SK-N-SH (cell line): ENCODE measurements around the gene GAS7. TPM values are rescaled to one million over a fixed set of nuclear protein-coding genes. Genes with fewer than 3 reads are reported as not detected.

Experiments
- CTCF ChIA-PET: fragments of 300-600, 350-600 bp; formaldehyde crosslinking; extraction: SDS; loops from one replicate; lab custom pipeline; 2021; lab: Yijun Ruan, JAX
- POLR2A ChIA-PET: fragments of 350-600 bp; sonication (Branson Sonifier 250); formaldehyde crosslinking; extraction: SDS; loops from one replicate; lab custom pipeline; 2020; ENCODE audit warnings: antibody characterized with exemption, inconsistent platforms; lab: Yijun Ruan, JAX
- DNase-seq: peaks from one replicate; pipeline ENCODE4 v3.0.0; 2012
- H2AFZ ChIP-seq: fragments of 200-600 bp; sonication (generic); 2 replicates; pipeline ENCODE4 v1.8.1; 2016; ENCODE audit warnings: antibody characterized with exemption, mild to moderate bottlenecking, low read depth
- H3F3A ChIP-seq: fragments of 200-600 bp; sonication (generic); replicated peaks from 2 replicates; pipeline ENCODE3; 2016; ENCODE audit warnings: antibody characterized with exemption, mild to moderate bottlenecking; ENCODE audit not compliant: insufficient read depth
- H3K27ac ChIP-seq, 2 experiments: fragments of 200-500 bp in 1 of 2; fragments of 200-600 bp in 1 of 2; sonication (Bioruptor generic) in 1 of 2; sonication (generic), shearing (Covaris generic) in 1 of 2; 2 replicates each; pipeline versions ENCODE4 v1.5.1 to v1.6.1; 2014 to 2016; ENCODE audit warnings: low read depth in 2 of 2, inconsistent platforms in 1 of 2, low read length in 1 of 2, mild to moderate bottlenecking in 1 of 2, mixed read lengths in 1 of 2
- H3K27me3 ChIP-seq: fragments of 200-600 bp; sonication (generic), shearing (Covaris generic); 2 replicates; pipeline ENCODE4 v1.6.1; 2016; ENCODE audit warnings: mixed run types; ENCODE audit not compliant: insufficient read depth
- H3K36me3 ChIP-seq, 2 experiments: fragments of 200-500 bp in 1 of 2; fragments of 200-600 bp in 1 of 2; sonication (Bioruptor generic) in 1 of 2; sonication (generic) in 1 of 2; replicated peaks in 1 of 2; 2 replicates each; pipeline versions ENCODE3 to v1.5.1; 2014 to 2016; ENCODE audit warnings: low read length in 1 of 2, mild to moderate bottlenecking in 1 of 2; ENCODE audit not compliant: insufficient read depth in 2 of 2, control insufficient read depth in 1 of 2
- H3K4me1 ChIP-seq, 2 experiments: fragments of 200-500 bp in 1 of 2; fragments of 200-600 bp in 1 of 2; sonication (Bioruptor generic) in 1 of 2; sonication (generic), shearing (Covaris generic) in 1 of 2; 2 replicates each; pipeline versions ENCODE4 v1.5.1 to v1.6.1; 2014 to 2016; ENCODE audit warnings: low read depth in 1 of 2, low read length in 1 of 2, mixed run types in 1 of 2; ENCODE audit not compliant: insufficient read depth in 2 of 2, control insufficient read depth in 1 of 2
- H3K4me2 ChIP-seq: fragments of 200-600 bp; sonication (generic), shearing (Covaris generic); 2 replicates; pipeline ENCODE4 v1.6.1; 2017; ENCODE audit warnings: mixed run types
- H3K4me3 ChIP-seq, 2 experiments: fragments of 200-500 bp in 1 of 2; fragments of 200-600 bp in 1 of 2; sonication (Bioruptor generic) in 1 of 2; sonication (generic), shearing (Covaris generic) in 1 of 2; 2 replicates each; pipeline versions ENCODE4 v1.5.1 to v1.8.1; 2014 to 2016; ENCODE audit warnings: low read depth in 2 of 2, inconsistent platforms in 1 of 2, low read length in 1 of 2, mild to moderate bottlenecking in 1 of 2, mixed read lengths in 1 of 2, moderate library complexity in 1 of 2
- H3K79me2 ChIP-seq: fragments of 200-600 bp; sonication (generic); 2 replicates; pipeline ENCODE4 v1.8.1; 2017; ENCODE audit warnings: mild to moderate bottlenecking; ENCODE audit not compliant: insufficient read depth
- H3K9ac ChIP-seq: fragments of 200-600 bp; sonication (generic); 2 replicates; pipeline ENCODE4 v1.6.1; 2017; ENCODE audit warnings: mixed run types
- H3K9me2 ChIP-seq: fragments of 200-600 bp; sonication (generic); 2 replicates; pipeline ENCODE4 v1.6.1; 2017; ENCODE audit warnings: mixed run types
- H3K9me3 ChIP-seq: fragments of 200-600 bp; sonication (generic); 2 replicates; pipeline ENCODE4 v1.6.1; 2017; ENCODE audit warnings: mixed run types, mild to moderate bottlenecking, moderate library complexity
- H4K20me1 ChIP-seq: fragments of 200-600 bp; sonication (generic); 2 replicates; pipeline ENCODE4 v1.6.1; 2017; ENCODE audit warnings: mild to moderate bottlenecking, mixed run types; ENCODE audit not compliant: insufficient read depth
- ELF1 ChIP-seq: IDR thresholded peaks from 2 replicates; pipeline ENCODE4 v1.4.0; 2012
- EP300 ChIP-seq, 2 experiments: IDR thresholded peaks; 2 replicates each; pipeline versions ENCODE4 v1.4.0 to v1.6.1; 2012; ENCODE audit warnings: borderline replicate concordance in 1 of 2, low read depth in 1 of 2, low read length in 1 of 2
- EZH2phosphoT487 ChIP-seq: fragments of 200-600 bp; sonication (generic); IDR thresholded peaks from 2 replicates; pipeline ENCODE4 v1.6.1; 2017; ENCODE audit warnings: low read depth, mixed run types, mild to moderate bottlenecking, antibody characterized with exemption, moderate library complexity, borderline replicate concordance
- FOXJ3 ChIP-seq: sonication (generic); formaldehyde crosslinking; IDR thresholded peaks from 2 replicates; pipeline ENCODE4 v1.5.1; 2020; ENCODE audit warnings: mild to moderate bottlenecking, missing genetic modification reagents
- IRF3 ChIP-seq: fragments of 150-350 bp; IDR thresholded peaks from 2 replicates; pipeline ENCODE4 v1.6.1; 2016; ENCODE audit warnings: mild to moderate bottlenecking, low read depth, low read length
- JUND ChIP-seq: IDR thresholded peaks from 2 replicates; pipeline ENCODE4 v1.4.0; 2012
- MAX ChIP-seq: IDR thresholded peaks from 2 replicates; pipeline ENCODE4 v1.4.0; 2012; ENCODE audit warnings: low read depth
- MXI1 ChIP-seq: IDR thresholded peaks from 2 replicates; pipeline ENCODE4 v1.6.1; 2012; ENCODE audit warnings: mild to moderate bottlenecking, low read depth, low read length, improper control_type of control experiment
- NRF1 ChIP-seq: IDR thresholded peaks from 2 replicates; pipeline ENCODE4 v1.6.1; 2012; ENCODE audit warnings: low read depth, mild to moderate bottlenecking, low read length
- PBX3 ChIP-seq: IDR thresholded peaks from 2 replicates; pipeline ENCODE4; 2012
- POLR2AphosphoS5 ChIP-seq: IDR thresholded peaks from 2 replicates; pipeline ENCODE4 v1.6.1; 2012; ENCODE audit warnings: low read depth, low read length
- RCOR1 ChIP-seq: fragments of 150-350 bp; IDR thresholded peaks from 2 replicates; pipeline ENCODE4 v1.6.1; 2017; ENCODE audit warnings: antibody characterized with exemption, low read length
- REST ChIP-seq: IDR thresholded peaks from 2 replicates; pipeline ENCODE4 v1.6.1; 2012; ENCODE audit warnings: mild to moderate bottlenecking, low read depth, low read length, moderate library complexity
- RFX5 ChIP-seq: IDR thresholded peaks from 2 replicates; pipeline ENCODE4 v1.6.1; 2012; ENCODE audit warnings: mild to moderate bottlenecking, improper control_type of control experiment, low read length
- RXRA ChIP-seq: IDR thresholded peaks from 2 replicates; pipeline ENCODE4 v1.4.0; 2012; ENCODE audit warnings: low read depth, mild to moderate bottlenecking, borderline replicate concordance
- SIN3A ChIP-seq: IDR thresholded peaks from 2 replicates; pipeline ENCODE4 v1.6.1; 2012; ENCODE audit warnings: low read depth, mild to moderate bottlenecking, low read length, moderate library complexity, borderline replicate concordance
- SMC3 ChIP-seq: IDR thresholded peaks from 2 replicates; pipeline ENCODE4 v1.6.1; 2012; ENCODE audit warnings: low read depth, low read length, improper control_type of control experiment
- TAF1 ChIP-seq: IDR thresholded peaks from 2 replicates; pipeline ENCODE4 v1.6.1; 2012; ENCODE audit warnings: low read depth, mild to moderate bottlenecking, low read length, moderate library complexity, borderline replicate concordance
- TCF12 ChIP-seq: IDR thresholded peaks from 2 replicates; pipeline ENCODE4 v1.4.0; 2012
- TEAD4 ChIP-seq: IDR thresholded peaks from 2 replicates; pipeline ENCODE4 v1.4.0; 2012; ENCODE audit warnings: mild to moderate bottlenecking, borderline replicate concordance; ENCODE audit not compliant: insufficient read depth
- YY1 ChIP-seq: IDR thresholded peaks from 2 replicates; pipeline ENCODE4 v1.4.0; 2012; ENCODE audit warnings: low read depth, mild to moderate bottlenecking
- WGBS: methylation state at CpG from one replicate; pipeline ENCODE4 v1.1.6; 2017; ENCODE audit warnings: low lambda C conversion rate; 5-methylcytosine and 5-hydroxymethylcytosine counted together
- polyA plus RNA-seq, 3 experiments: library from polyadenylated mRNA; depleted of rRNA; stranded (reverse); fragments of >200 nt; gene quantifications; 2 replicates each; pipeline ENCODE4 v1.2.3, GENCODE V29; 2012

GAS7 gene
- polyA plus RNA-seq, 1 of the 3 experiments (the other 2 are of a cell fraction), result 0.12 TPM

- no peaks in the 10 kb centered on the region for H3K9me2 ChIP-seq
- no peak overlapping the region for H3K9ac ChIP-seq
- DNase-seq, result no peak
- H3K27ac ChIP-seq, result no peak overlapping the region
- no peaks in the 10 kb centered on the region for H3K36me3 ChIP-seq
- no peaks in the 10 kb centered on the region for H4K20me1 ChIP-seq
- no peak overlapping the region for H2AFZ ChIP-seq
- no peaks in the 10 kb centered on the region for H3F3A ChIP-seq
- no peak overlapping the region for H3K4me3 ChIP-seq
- H3K4me1 ChIP-seq, result no peaks in the 10 kb centered on the region
- 0% methylated on average over 1 of the region's 1 CpG for WGBS
- H3K9me3 ChIP-seq, result no peaks in the 10 kb centered on the region
- no peaks in the 10 kb centered on the region for H3K79me2 ChIP-seq
- POLR2A ChIA-PET, result no interaction called here
- no peaks in the 10 kb centered on the region for H3K27me3 ChIP-seq
- TF ChIP-seq TCF12 (no peak), FOXJ3 (CRISPR knock-in tag) (no peak), SIN3A (no peak), MAX (no peak), ELF1 (no peak), RFX5 (no peak), NRF1 (no peak), RCOR1 (no peak), PBX3 (no peak), YY1 (no peak), IRF3 (no peak), EZH2phosphoT487 (no peak), JUND (no peak), SMC3 (no peak), MXI1 (no peak)
- no peak overlapping the region for H3K4me2 ChIP-seq
- CTCF ChIA-PET, result no interaction called here
Observed at GRCh38 chr17:9865586-9865985, 332.8 kb downstream of the GAS7 start.

- H2AFZ ChIP-seq, result no peak overlapping the region
- CTCF ChIA-PET, result no interaction called here
- no peak overlapping the region for H3K27ac ChIP-seq
- H3K9ac ChIP-seq, result no peak overlapping the region
- no peaks in the 10 kb centered on the region for H3K9me2 ChIP-seq
- no peak overlapping the region for H3K4me3 ChIP-seq
- no peaks in the 10 kb centered on the region for H3K27me3 ChIP-seq
- H4K20me1 ChIP-seq, result no peaks in the 10 kb centered on the region
- H3K9me3 ChIP-seq, result no peaks in the 10 kb centered on the region
- DNase-seq, result no peak
- POLR2A ChIA-PET, result no interaction called here
- H3K36me3 ChIP-seq, result no peaks in the 10 kb centered on the region
- H3K4me2 ChIP-seq, result no peak overlapping the region
- H3F3A ChIP-seq, result no peaks in the 10 kb centered on the region
- WGBS, result 12% methylated on average over 4 of the region's 4 CpGs
- no peaks in the 10 kb centered on the region for H3K4me1 ChIP-seq
- no peaks in the 10 kb centered on the region for H3K79me2 ChIP-seq
- TF ChIP-seq EP300 (IDR thresholded peaks at IDR 0.05; ENCODE audit: borderline replicate concordance in 1 of 2, low read depth in 1 of 2, low read length in 1 of 2) (no peak), RCOR1 (no peak), RXRA (no peak), IRF3 (no peak), FOXJ3 (CRISPR knock-in tag) (no peak), TCF12 (no peak), PBX3 (no peak), POLR2AphosphoS5 (no peak), TAF1 (no peak), ELF1 (no peak), TEAD4 (no peak), REST (no peak)
Observed at GRCh38 chr17:9862949-9863348, 335.5 kb downstream of the GAS7 start.
